Endometrial microvascular endothelial cells (primary cell): ENCODE results near the gene NTN5. TPM values are rescaled to one million over a fixed set of nuclear protein-coding genes. Genes with fewer than 3 reads are reported as not detected.

Source experiments
- in situ Hi-C: cut with HindIII; loops from 2 replicates; pipeline ENCODE4 v1.10.0; 2017; ENCODE audit warnings: low sequenced_read_pairs, low pct_unique_long_range_greater_than_20kb; ENCODE audit errors: inconsistent ontology term
- total RNA-seq: library from RNA; depleted of rRNA; stranded (reverse); fragments of >200 nt; gene quantifications from one replicate; pipeline ENCODE4 v1.2.3, GENCODE V29; 2015; ENCODE audit errors: inconsistent ontology term

The NTN5 gene
- total RNA-seq, 1 donor from 2014 or later: not detected

DNA sequence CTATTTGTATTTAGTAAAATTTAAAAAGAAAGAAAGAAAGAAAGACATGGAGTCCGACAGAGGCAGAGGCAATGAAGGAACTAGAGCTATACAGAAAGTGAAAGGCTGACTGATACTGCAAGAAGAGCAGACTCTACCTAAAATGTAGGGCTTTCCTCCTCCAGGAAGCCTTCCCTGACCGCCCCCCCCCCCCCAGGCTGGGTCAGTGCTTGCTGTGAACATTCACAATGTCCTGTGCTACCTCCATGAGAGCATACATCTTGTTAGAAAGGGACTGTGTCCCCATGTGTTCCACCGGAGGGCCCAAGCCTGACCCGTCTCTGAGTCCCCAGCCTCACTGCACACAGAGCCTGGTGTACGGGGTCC lies 21.2 kb downstream of the NTN5 start:
- in situ Hi-C loops: no loop called here

DNA sequence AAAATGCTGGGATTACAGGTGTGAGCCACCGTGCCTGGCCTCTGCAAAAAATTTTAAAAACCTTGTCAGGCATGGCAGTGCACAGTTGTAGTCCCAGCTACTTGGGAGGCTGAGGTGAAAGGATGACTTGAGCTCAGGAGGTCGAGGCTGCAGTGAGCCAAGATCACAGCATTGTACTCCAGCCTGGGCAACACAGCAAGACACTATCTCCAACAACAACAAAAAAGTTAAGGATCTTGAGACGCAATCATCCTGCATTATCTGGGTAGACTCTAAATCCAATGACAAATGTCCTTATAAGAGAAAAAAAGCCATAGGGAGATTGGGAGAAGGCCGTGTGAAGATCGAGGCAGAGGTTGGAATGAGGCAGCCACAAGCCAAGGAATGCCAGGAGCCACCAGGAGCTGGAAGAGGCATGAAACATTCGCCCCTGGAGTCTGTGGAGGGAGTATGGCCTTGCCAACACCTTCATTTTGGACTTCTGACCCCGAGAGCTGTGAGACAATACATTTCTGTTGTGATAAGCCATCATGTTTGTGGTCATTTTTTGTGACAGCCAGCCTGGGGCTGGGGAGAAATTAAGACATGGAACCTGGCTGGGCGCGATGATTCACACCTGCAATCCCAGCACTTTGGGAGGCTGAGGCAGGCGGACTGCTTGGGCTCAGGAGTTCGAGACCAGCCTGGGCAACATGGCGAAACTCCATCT lies 21.7 kb downstream of the NTN5 start:
- in situ Hi-C loops: no loop called here

DNA sequence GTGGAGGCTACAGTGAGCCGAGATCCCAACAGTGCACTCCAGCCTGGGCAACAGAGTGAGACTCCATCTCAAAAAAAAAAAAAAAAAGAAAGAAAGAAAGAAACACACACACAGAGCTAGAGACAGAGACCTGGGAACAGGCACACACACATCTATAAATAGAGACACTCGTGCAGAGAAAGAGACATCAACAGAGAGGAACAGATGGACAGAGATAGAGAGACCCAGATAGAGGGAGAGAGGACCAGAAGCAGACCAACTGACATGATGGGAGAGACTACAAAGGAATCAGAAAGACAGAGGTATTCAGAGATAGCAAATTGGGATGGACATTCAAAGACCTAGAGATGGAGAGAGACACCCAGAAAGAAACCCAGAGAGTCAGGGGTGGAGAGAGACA lies 24.7 kb downstream of the NTN5 start:
- in situ Hi-C loops: no loop called here

DNA sequence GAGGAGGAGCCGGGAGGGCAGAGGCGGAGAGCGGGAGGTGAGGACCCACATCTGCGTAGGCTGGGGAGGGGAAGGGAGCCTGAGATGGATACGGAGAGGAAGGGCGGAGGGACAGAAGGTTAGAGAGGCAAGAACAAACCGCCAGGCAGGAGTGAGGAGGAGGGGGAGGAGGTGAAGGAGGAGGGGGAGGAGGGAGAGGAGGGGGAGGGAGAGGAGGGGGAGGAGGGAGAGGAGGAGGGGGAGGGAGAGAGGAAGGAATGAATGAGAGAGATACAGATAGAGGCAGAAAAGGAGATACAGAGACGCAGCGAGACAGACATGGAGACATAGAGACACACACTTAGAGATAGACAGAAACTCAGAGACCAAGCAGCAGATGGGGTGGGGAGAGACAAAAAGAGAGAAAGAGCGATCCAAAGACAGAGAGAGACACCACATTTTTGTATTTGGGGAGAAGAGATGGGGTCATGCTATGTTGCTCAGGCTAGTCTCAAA lies 26.0 kb downstream of the NTN5 start:
- in situ Hi-C loops: no loop called here

DNA sequence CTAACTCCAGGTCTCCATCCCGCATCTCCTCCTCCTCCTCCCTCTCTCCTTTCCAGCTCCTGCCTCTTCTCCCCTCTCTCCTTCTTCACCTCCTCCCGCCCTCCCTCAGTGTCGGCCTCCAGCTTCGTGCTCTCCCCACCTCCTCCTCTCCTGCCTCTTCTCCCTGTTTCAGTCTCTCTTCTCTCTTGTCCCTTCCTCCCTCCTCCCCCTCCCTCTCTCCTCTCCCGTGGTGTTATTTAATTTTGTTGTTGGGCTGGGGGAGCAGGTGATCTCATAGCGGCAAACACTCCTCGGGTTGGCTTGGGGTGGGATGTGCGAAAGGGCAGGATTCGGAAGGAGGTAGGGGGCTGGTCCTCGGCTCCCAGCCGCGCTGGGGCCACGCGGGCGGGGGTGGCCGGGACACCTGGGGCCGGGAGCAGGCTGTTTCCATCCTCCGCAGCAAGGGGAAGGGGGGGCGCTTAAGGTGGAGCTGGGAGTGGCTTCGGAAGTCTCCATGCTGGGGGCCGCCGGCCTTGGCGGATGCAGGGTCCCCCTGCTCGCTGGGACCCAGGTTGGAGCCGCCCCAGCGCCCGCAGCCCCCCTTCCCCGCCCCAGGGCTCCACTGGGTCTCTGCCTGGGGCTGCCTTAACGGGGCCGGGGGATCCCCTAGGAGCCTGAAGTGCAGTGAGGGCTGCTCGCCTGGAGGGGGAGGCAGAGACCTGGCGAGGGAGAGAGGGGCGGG lies 26.7 kb downstream of the NTN5 start, which contains the start of gene CA11:
Gene CA11 (minus strand): TSS at position 187 of the 721 bp plus-strand sequence. CDS start 555 bp downstream, outside the sequence.
- in situ Hi-C loops: no loop called here

DNA sequence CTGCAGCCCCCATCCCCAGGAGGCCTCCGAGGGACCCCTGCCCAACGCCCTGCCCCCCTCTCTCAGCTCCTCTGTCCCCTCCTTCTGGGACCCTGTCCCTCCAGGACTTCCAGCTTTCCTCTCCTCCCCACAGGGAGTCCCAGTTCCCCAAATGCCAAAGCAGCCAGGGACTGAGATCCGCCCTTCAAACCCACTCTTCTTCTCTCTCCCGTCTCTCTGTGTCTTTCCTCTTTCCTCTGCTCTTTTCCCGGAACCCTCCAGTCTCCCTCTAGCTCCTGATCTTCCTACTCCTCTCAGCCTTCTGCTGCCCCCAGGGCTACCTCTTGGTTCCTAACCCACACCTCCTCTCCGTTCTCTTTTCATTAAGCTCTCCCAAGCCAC lies 27.2 kb downstream of the NTN5 start:
- in situ Hi-C loops: no loop called here

DNA sequence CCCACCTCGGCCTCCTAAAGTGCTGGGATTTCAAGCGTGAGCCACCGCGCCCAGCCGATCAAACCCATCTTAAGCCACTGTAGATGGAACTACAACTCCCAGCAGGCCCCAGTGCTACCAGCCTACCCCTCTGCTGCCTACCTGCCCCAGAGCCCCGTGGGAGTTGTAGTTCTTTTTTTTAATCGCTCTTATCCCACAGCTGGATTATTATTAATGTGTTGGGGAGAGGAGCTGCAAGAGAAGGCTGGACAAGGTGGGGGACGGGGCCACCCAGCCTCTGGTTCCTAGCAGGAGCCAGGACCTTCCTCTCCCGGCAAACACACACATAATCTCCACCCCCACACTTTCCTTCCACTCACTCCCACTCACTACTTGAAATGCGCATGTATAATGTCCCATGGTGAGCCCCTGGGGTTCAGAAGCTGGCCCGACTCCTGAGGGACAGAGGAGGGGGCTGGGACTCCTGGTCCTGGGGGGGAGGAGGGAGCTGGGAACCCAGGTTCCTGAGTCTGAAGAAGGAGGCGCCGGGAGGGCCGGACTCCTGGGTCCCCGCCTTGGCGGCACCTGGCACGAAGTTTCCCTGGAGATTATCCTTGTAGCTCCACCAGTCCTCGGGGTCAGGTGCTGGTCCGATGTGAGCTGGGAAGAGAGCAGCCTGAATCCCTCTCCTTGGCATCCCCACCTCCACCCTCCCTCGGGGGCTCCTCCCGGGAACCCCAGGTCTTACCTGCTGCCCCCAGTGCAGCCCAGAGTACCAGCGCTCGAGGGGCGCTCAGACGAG lies 27.8 kb downstream of the NTN5 start:
- in situ Hi-C loops: no loop called here

DNA sequence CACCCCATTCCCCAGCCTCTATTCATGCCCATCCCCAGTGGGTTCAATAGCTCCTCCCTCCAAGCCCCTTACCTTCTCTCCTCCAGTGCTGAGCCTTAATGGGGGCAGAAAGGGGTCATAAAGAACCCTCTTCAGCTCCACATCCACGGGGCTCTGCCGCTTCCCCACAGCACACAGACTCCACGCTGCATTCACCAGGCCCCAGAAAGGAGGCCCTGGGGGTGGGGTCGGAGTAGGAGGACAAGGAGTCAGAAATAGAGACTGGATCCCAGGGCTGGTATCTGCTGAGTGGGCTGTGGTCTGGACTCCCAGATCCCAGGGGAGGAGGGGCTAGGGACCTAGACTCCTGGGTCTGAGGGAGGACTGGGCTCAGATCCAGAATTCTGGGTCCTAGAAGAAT lies 28.5 kb downstream of the NTN5 start:
- in situ Hi-C loops: no loop called here

DNA sequence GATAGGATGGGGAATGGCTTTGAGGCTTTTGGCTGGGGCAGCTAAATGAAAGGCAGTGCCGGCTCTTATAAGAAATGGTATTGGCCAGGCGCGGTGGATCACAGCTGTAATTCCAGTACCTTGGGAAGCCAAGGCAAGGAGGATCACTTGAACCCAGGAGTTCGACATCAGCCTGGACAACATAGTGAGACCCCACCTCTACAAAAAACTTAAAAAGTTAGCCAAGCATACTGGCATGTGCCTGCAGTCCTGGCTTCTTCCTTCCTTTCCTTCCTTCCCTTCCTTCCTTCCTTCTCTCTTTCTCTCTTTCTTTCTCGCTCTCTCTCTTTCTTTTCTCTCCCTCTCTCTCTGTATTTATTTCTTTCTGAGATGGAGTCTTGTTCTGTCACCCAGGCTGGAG lies 30.0 kb downstream of the NTN5 start:
- in situ Hi-C loops: no loop called here

DNA sequence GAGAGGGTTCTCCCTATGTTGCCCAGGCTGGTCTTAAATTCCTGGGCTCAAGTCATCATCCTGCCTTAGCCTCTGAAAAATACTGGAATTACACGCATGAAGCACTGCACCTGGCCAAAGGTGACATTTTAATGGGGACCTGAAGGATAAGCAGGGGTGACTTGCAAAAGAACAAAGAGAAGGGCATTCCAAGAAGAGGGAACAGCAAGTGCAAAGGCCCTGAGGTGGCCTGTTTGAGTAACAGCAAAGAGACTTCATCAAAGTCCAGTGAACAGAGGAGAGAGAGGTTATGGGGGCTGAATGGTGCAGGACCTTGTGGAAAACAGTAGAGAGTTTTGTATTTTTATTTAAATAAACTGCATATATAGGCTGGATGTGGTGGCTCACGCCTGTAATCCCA lies 31.0 kb downstream of the NTN5 start:
- in situ Hi-C loops: no loop called here

DNA sequence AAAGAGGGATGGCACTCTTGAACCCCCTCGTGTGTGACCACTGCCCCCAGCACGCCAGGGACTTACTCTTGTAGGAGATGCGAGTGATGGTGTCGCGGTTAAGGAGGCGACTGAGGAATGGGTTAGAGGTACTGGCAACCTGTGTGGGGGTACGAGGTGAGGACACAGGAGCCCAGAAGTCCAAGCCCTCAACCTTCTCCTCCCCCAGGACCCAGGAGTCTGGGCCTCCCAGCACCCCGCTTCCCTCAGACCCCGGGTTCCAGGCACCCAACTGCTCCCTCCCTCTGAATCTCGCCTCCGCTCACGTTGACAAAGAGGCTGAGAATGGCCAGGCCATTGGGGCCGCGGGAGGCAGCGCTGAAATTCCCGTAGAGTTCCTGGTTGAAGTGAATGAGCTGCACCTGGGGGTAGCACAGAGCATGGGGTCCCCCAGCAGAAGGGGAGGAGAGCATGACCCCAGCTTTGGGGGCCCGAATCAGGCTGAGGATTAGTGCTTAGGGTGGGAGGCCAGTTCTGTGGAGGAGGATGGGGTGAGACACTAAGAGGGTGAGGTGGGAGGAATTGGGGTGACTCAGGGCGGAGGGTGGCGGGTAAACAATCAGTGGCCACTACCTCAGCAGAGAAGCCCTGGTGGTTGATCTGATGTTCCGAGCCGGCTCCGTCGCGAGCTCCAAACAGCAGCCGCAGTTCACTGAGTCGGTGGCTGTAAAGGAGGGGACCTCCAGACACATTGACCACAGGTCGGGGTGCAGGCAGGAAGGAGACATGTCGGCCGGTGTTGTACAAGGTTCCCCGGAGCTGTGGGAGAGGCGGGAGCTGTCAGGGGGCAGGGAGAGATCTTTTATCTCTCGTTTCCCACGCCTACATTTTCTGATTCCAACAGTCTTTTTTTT lies 33.1 kb downstream of the NTN5 start:
- in situ Hi-C loops: no loop called here

DNA sequence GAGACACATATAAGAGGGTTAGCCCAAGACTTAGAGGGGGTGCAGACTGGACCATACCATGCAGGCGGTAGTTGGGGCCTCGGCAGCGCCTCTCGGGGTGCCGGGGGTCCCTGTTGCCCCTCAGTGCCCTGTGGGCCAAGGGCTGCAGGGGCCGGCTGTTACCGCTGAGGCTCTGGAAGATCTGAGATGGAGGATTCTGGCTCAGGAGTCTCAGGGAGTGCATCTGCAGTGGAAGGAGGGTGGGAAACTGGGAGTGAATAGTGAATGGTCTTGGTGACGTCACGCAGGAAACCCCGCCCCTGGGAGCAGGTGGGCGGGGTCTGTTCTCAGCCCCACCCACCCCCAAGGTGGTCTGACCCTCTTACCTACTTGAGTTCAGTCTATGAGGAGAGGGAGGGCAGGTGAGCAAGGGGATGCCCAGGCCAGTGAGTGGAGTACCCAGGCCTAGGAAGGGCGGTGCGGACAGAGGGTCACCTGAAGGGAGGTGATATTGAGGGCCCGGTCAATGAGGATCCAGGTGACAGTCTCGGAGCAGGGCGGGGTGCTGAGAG lies 33.9 kb downstream of the NTN5 start:
- in situ Hi-C loops: no loop called here

DNA sequence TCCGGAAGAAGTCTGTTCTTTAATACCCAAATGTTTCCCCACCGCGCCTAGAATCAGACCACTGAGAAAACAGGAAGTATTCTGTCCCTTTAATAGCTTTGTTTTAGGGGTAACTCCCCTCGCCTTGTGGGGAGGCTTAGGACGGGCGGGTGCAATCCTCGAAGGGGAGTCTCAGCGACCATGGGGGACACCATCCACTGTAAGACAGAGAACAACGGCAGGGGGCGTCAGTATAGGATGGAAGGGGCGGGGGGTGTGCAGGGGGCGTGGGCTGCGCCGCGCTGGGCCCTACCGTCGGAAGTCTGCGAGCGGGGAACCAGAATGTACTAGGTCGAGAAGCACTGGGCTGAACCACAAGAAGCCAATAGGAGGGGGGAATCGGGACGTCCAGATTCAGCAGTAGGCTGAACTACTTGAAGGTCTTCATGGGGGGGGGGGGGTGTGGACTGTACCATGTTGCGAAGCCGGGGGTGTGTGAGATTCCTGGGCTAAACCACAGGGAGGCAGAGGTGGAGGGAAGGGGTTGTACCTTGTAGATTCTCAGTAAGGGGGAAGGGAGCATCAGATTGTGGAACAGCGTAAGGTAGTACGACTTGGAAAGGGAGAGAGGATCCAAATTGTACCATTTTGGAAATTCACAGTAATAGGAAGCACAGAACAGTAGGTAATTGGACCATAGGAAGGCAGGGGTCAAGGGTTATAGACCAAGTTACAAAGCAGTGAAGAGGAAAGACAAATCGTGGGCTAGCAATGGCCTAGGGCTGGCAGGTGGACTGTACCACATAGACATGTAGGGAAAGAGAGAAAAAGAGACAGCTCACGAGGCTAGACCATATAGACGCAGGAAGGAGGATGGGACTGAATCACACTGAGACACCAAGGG lies 34.6 kb downstream of the NTN5 start:
- in situ Hi-C loops: no loop called here

DNA sequence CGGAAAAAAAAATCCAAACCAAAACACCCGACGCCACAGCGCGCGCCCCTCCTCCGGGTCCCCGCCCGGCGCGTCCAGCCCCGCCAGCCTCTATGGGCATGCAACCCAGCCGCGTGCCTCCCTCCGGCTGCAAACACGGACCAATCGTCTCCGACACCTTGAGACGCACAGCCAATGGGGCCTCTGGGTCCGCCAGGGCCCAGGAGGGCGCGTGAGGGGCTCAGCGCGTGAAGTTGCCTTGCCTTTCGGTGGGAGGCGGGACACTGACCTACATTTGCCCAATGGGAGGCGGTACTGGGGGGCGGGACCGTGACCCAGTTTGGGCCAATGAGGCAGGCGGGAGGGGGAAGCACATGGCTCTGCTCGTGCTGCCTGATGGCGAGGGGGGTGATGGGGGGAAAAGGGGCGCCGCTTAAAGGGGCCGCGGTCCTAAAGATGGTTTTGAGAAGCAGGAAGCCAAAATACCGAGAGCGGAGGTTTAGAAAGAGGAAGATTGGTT lies 35.3 kb downstream of the NTN5 start:
- in situ Hi-C loops: no loop called here

DNA sequence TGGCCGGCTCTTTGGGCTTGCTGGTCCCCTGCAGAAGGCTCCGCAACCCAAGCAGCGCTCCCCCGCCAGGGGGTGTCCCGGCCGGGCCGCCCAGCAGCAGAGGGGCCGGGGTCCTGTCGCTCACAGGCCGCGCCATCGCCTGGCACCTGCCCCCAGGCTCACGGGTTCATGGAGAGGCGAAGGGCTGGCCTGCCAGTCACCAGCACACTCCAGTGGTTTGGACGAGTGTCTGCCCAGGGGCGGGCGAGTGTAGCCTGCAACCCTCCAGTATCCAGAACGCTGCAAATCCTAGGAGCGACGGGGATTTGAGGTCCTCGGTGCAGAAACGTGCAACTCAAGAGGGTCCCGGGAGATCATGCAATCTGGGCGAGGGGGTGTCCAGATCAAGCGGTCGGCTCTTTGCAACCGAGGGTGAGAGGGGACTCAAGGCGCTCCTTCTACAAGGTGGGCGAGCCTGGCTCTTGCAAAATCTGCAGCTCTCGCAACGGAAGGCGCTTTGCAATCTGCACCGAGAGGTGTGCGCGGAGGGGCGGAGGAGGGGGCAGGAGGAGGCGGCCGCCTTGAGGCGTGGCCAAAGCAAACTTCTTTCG lies 35.9 kb downstream of the NTN5 start, which contains the start of gene DBP:
Gene DBP (minus strand): TSS at position 521 of the 590 bp plus-strand sequence. CDS start 385 bp downstream, at position 136.
- in situ Hi-C loops: no loop called here

DNA sequence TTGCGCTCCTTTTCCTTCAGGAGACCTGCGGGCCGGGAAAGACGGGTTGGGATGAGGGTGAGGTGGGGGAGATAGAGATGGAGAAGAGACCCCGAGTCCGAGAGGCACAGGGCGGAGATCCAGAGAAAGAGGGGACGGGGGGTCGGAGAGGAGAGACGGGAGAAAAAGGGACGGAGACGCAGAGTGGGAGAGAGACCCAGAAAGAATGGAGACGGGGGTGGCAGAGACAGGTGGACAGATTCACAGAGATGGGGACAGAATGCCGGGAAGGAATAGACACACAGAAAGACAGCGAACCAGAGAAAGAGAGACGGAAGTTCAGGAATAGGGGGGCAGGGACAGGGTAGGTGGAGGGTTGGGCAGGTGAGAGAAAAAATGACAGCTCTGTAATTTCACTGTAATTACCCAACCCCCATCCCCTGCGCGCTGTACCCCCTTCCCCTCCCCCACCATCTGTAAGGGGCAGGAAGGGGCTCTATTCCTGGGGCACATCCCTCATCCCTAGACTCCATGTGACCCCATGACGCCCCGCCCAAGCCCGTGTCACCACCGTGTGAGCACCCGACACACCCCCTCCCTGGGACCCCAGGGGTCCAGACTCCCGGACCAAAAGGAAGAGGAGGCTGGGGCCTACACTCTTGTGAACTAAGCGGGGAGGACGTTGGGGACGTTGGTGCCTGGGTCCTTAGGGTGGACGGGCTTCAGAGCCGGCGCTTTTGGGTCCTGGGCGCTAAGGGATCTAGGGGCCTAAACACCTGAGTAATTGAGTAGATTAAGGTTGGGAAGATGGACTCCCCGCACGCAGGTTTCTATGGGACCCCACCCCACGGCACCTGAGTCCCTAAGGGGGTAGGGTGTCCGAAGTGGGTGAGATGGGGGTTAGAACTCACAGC lies 36.6 kb downstream of the NTN5 start:
- in situ Hi-C loops: no loop called here
